Right cardiac atrium (tissue), 5 donors: ENCODE measurements around the gene CHMP4A. TPM values are rescaled to one million over a fixed set of nuclear protein-coding genes. Genes with fewer than 3 reads are reported as not detected.
"Not testable (repeated sequence)": the region's sequence is repeated elsewhere in the genome, so short reads cannot be mapped to it uniquely, and the experiment has no call there.

Source experiments
- ATAC-seq, 2 donors: fragments of 200-7000 bp; cut with Tn5 transposase; one replicate each; pipeline versions ENCODE4 v1.8.0 to v1.9.1; 2020; ENCODE audit warnings: moderate library complexity in 2 of 2, mild to moderate bottlenecking in 1 of 2
- DNase-seq, 3 donors: peaks; one replicate each; pipeline ENCODE4 v3.0.0-alpha.2; 2020
- H3K27ac ChIP-seq: one replicate; pipeline ENCODE4 v1.5.1; 2013; ENCODE audit warnings: mild to moderate bottlenecking, low read length, control low read depth, moderate library complexity
- H3K27me3 ChIP-seq: one replicate; pipeline ENCODE4 v1.6.1; 2013; ENCODE audit not compliant: control insufficient read depth, insufficient read depth
- H3K4me1 ChIP-seq: one replicate; pipeline ENCODE4 v1.6.1; 2013; ENCODE audit warnings: low read length; ENCODE audit not compliant: control insufficient read depth, insufficient read depth
- H3K4me3 ChIP-seq: one replicate; pipeline ENCODE4 v1.5.1; 2013; ENCODE audit warnings: low read length, control low read depth
- H3K9me3 ChIP-seq: one replicate; pipeline ENCODE4 v1.6.1; 2013; ENCODE audit warnings: low read length; ENCODE audit not compliant: control insufficient read depth
- WGBS: extraction: QIAGEN DNeasy Blood & Tissue Kit; methylation state at CpG from one replicate; pipeline ENCODE4 v1.1.7; 2013; 5-methylcytosine and 5-hydroxymethylcytosine counted together
- intact Hi-C, 4 donors: fragments of 100-400 bp; cut with DNase I; formaldehyde crosslinking; loops; one replicate each; pipeline versions ENCODE4 v1.11.0 to v1.14.0; 2022 to 2023
- polyA plus RNA-seq: library from polyadenylated mRNA; stranded (reverse); fragments of 200-250 nt; gene quantifications from one replicate; pipeline ENCODE4 v1.2.3, GENCODE V29; 2013
- total RNA-seq, 4 donors: library from RNA; stranded (reverse); fragmentation: NEBNext Ultra II Directional; extraction: Animal tissue kit (Norgen Biotek cat#: 25700); gene quantifications; one replicate each; pipeline ENCODE4 v1.2.1, GENCODE V29; 2021
- donor health status: healthy with polysubstance abuse.
- donor health status: DM: no; HTN: yes; CAD: no.
- donor health status: DM: no; HTN: no; CAD: no.
- donor health status: DM: no; HTN: yes; CAD: no; lungs with severe emphysema.
- donor health status: DM: yes; HTN: yes; CAD: no.

Gene CHMP4A
- total and polyA plus RNA-seq, 5 donors, result 35.2 to 56.3 (median 42.2) TPM

- DNase-seq, H3K9me3 ChIP-seq, ATAC-seq, intact Hi-C loops, H3K4me3 ChIP-seq, H3K4me1 ChIP-seq, H3K27ac ChIP-seq, H3K27me3 ChIP-seq: not testable (repeated sequence)
- 98% methylated on average over 16 of the region's 16 CpGs for WGBS
Observed at GRCh38 chr14:24203249-24203886, 9.9 kb downstream of the CHMP4A start.

GRCh38 chr14:24202538-24202937 lies 10.8 kb downstream of the CHMP4A start:
- H3K4me1 ChIP-seq, DNase-seq, H3K27me3 ChIP-seq, H3K4me3 ChIP-seq, ATAC-seq, H3K9me3 ChIP-seq, H3K27ac ChIP-seq, intact Hi-C loops: not testable (repeated sequence)
- 91% methylated on average over 8 of the region's 8 CpGs for WGBS

- Histone ChIP-seq H3K9me3 (no peaks in the 10 kb centered on the region), H3K4me1 (no peaks in the 10 kb centered on the region), H3K27me3 (no peaks in the 10 kb centered on the region), H3K27ac (no peak overlapping the region), H3K4me3 (no peak overlapping the region)
- intact Hi-C loops, result no loop called here
- ATAC-seq, result no peak
- DNase-seq, result no peak
- 84% methylated on average over 7 of the region's 7 CpGs for WGBS
Observed at GRCh38 chr14:24198814-24199524, 14.3 kb downstream of the CHMP4A start.

GRCh38 chr14:24197056-24197450 lies 16.2 kb downstream of the CHMP4A start:
- DNase-seq, result no peak
- no peaks in the 10 kb centered on the region for H3K9me3 ChIP-seq
- intact Hi-C loops, result no loop called here
- no peak for ATAC-seq
- no peaks in the 10 kb centered on the region for H3K4me1 ChIP-seq
- no peak overlapping the region for H3K4me3 ChIP-seq
- WGBS, result 87% methylated on average over 2 of the region's 2 CpGs
- H3K27ac ChIP-seq, result no peak overlapping the region
- no peaks in the 10 kb centered on the region for H3K27me3 ChIP-seq

- DNase-seq, result no peak
- 34% methylated on average over 33 of the region's 33 CpGs for WGBS
- H3K27ac ChIP-seq, result peak overlapping the region; percentile 88
- no peaks in the 10 kb centered on the region for H3K9me3 ChIP-seq
- peak overlapping the region; percentile 73 for H3K4me3 ChIP-seq
- H3K4me1 ChIP-seq, result no peaks in the 10 kb centered on the region
- intact Hi-C loops, result no loop called here
- no peaks in the 10 kb centered on the region for H3K27me3 ChIP-seq
- ATAC-seq, result peak; percentile 28 to 36
Observed at GRCh38 chr14:24196071-24197055, 16.9 kb downstream of the CHMP4A start.

GRCh38 chr14:24195186-24196070 lies 17.9 kb downstream of the CHMP4A start, which contains the start of gene TM9SF1:
TSS of gene TM9SF1 (minus strand) at chr14:24195441. CDS start at chr14:24195019, 422 bp downstream.
- WGBS, result under 1% methylated on average over 89 of the region's 89 CpGs
- DNase-seq, result peak; percentile 94 to 96 (median 95)
- no peaks in the 10 kb centered on the region for H3K27me3 ChIP-seq
- H3K4me1 ChIP-seq, result no peaks in the 10 kb centered on the region
- H3K4me3 ChIP-seq, result peak within 1 kb of the TSS; percentile 73
- ATAC-seq, result peak; percentile 95
- no peaks in the 10 kb centered on the region for H3K9me3 ChIP-seq
- intact Hi-C loops, result no loop called here
- H3K27ac ChIP-seq, result peak within 1 kb of the TSS; percentile 88

GRCh38 chr14:24194873-24195185 lies 18.5 kb downstream of the CHMP4A start:
- H3K4me1 ChIP-seq, result no peaks in the 10 kb centered on the region
- ATAC-seq, result peak; percentile 1 to 3

GRCh38 chr14:24194186-24194872 lies 19.0 kb downstream of the CHMP4A start:
- intact Hi-C loops, result no loop called here
- Histone ChIP-seq H3K4me3 (peak overlapping the region; percentile 73), H3K9me3 (no peaks in the 10 kb centered on the region), H3K27ac (peak overlapping the region; percentile 88), H3K4me1 (no peaks in the 10 kb centered on the region), H3K27me3 (no peaks in the 10 kb centered on the region)
- ATAC-seq (no peak), DNase-seq (no peak)
- WGBS, result 76% methylated on average over 7 of the region's 7 CpGs

More at GRCh38 chr14:24194873-24195185, 18.5 kb downstream of the CHMP4A start:
- Histone ChIP-seq H3K9me3 (no peaks in the 10 kb centered on the region), H3K27ac (peak overlapping the region; percentile 88), H3K4me3 (peak overlapping the region; percentile 73), H3K27me3 (no peaks in the 10 kb centered on the region)
- intact Hi-C loops, result no loop called here
- DNase-seq, result no peak
- 48% methylated on average over 8 of the region's 8 CpGs for WGBS

- ATAC-seq, result no peak
- no peak for DNase-seq
- intact Hi-C loops, result no loop called here
- H3K4me1 ChIP-seq, result no peaks in the 10 kb centered on the region
- H3K4me3 ChIP-seq, result no peak overlapping the region
- H3K9me3 ChIP-seq, result no peaks in the 10 kb centered on the region
- WGBS, result 96% methylated on average over 15 of the region's 15 CpGs
- H3K27me3 ChIP-seq, result no peaks in the 10 kb centered on the region
- no peak overlapping the region for H3K27ac ChIP-seq
Observed at GRCh38 chr14:24192933-24193332, 20.4 kb downstream of the CHMP4A start.

- Histone ChIP-seq H3K27ac (no peak overlapping the region), H3K4me3 (no peak overlapping the region), H3K4me1 (no peaks in the 10 kb centered on the region), H3K9me3 (no peaks in the 10 kb centered on the region), H3K27me3 (no peaks in the 10 kb centered on the region)
- 90% methylated on average over 10 of the region's 10 CpGs for WGBS
- DNase-seq (peak in 1 of 3 donors; percentile 37), ATAC-seq (no peak)
- intact Hi-C loops, result no loop called here
Observed at GRCh38 chr14:24190416-24190815, 22.9 kb downstream of the CHMP4A start.
